Astrocyte of the spinal cord (primary cell): Measurements from ENCODE around the gene PRRT1B.

Experiments
- DNase-seq: peaks from one replicate; pipeline ENCODE4 v3.0.0; 2011; ENCODE audit warnings: low read depth, low spot score
- H3K4me3 ChIP-seq: 2 replicates; pipeline ENCODE4 v1.5.1; 2011; ENCODE audit warnings: low read depth, mild to moderate bottlenecking, low read length, moderate library complexity
- in situ Hi-C: cut with HindIII; loops from 2 replicates; pipeline ENCODE4 v1.10.0; 2017; ENCODE audit warnings: low sequenced_read_pairs
- TF ChIP-seq, protein P1 (sequence below): IDR thresholded peaks from 2 replicates; pipeline ENCODE4 v1.5.1; 2012; ENCODE audit warnings: low read depth, mild to moderate bottlenecking, low read length, inconsistent platforms

PRRT1B gene

DNA sequence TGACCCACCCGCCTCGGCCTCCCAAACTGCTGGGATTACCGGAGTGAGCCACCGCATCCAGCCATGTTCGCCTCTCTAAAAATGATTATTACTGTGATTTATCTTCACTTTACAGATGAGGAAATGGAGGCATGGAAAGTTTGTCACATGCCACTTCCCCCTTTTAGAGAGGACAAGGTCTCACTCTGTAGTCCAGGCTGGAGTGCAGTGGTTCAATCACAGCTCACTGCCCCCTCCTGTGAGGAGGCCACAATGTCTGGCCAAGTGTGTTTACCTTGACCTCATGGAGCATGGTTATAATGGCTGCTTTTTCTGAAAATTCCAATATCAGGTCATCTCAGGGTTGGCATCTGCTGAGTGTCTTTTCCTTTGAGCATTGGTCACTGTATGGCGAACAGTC lies 6.7 kb downstream of the PRRT1B start:
- no peak for DNase-seq
- in situ Hi-C loops = no loop called here
- TF ChIP-seq, protein P1, sequence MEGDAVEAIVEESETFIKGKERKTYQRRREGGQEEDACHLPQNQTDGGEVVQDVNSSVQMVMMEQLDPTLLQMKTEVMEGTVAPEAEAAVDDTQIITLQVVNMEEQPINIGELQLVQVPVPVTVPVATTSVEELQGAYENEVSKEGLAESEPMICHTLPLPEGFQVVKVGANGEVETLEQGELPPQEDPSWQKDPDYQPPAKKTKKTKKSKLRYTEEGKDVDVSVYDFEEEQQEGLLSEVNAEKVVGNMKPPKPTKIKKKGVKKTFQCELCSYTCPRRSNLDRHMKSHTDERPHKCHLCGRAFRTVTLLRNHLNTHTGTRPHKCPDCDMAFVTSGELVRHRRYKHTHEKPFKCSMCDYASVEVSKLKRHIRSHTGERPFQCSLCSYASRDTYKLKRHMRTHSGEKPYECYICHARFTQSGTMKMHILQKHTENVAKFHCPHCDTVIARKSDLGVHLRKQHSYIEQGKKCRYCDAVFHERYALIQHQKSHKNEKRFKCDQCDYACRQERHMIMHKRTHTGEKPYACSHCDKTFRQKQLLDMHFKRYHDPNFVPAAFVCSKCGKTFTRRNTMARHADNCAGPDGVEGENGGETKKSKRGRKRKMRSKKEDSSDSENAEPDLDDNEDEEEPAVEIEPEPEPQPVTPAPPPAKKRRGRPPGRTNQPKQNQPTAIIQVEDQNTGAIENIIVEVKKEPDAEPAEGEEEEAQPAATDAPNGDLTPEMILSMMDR = no peak
- no peak overlapping the region for H3K4me3 ChIP-seq

DNA sequence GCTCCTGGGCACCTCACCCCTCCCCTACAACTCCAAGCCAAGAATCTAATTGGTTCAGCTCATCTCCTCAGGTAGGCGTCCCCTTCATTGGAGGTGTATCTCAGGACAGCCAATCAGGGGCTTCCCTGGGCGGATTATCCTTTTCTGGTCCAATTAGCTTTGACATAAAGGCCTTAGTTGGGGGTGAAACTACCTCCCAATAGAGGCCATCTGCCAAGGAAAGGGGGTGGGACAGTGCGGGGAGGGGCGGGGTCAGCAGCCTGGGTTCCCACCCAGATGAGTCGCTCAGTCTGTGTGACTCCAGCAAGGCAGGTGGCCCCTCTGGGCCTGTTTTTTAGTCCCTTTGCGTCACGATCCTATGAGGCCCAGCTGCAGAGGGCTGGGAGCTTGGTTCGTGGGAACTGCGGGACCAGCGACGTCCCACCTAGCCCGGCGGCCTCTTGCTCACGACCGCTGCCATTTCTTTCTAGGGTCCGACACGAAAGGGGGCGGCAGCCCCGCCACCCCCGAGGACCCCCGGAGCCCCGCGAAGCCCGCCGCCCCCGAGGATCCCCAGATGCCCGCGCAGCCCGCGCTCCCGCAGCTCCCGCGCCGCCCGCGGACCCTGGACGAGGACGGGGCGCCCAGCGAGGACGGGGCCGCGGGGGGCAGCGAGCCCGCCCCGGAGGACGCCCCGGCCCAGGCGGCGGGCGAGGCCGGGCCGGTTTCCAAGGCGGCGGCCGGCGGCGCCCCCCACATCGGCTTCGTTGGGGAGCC lies 8.9 kb downstream of the PRRT1B start:
- in situ Hi-C loops = no loop called here
- TF ChIP-seq, protein P1 = no peak
- no peak for DNase-seq
- H3K4me3 ChIP-seq = no peak overlapping the region

DNA sequence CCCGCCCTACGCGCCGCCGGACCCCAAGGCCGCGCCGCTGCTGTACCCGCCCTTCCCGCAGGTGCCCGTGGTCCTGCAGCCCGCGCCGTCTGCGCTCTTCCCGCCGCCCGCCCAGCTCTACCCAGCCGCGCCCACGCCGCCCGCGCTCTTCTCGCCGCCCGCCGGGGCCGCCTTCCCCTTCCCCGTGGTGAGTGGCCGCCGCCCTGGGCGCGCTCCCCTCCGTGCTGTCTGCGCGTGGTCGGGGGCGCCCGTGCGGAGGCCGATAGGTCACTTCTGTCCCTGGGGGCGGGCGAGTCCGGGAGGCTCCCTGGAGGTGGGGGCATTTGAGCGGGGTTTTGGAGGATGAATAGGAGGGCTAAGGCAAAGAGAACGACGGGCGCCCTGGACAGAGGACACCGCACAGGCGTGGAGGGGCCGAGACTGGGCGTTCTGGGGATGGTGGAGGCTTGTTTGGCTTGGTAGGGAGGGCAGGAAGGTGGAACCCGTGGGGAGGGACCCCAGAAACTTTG lies 9.6 kb downstream of the PRRT1B start:
- no peak for DNase-seq

DNA sequence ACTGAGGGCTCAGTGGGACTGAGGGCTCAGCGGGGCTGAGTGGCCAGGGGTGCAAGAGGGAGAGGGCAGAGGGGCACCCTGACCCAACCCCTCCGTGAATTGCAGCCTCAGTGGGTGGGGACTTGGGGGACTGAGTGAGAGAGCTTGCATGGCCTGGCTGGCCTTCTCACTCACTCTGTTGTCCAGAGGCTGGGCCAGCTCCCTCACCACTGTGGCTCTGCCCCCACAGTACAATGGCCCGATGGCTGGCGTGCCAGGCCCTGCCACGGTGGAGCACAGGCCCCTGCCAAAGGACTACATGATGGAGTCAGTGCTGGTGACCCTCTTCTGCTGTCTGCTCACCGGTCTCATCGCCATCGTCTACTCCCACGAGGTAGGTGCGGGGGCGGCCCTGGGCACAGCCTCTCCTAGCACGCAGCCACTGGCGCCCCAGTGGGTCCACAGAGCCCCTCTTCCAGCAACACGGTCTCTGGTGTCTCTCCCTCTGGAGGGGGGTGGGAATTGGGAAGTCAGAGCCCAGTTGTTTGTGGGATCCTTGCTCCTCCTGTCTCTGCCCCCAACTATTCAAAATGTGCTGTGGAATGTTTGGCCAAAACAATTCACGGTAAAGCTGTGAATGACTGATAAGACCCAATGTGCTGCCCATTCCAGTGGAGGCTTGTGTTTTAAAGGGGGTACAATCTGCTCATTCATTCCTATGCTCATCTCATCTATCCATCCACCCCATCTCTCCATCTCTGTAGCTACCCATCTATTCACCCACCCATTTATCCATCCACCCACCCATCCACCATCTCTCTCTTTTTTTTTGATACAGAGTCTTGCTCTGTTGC lies 10.7 kb downstream of the PRRT1B start:
- no peak overlapping the region for H3K4me3 ChIP-seq
- in situ Hi-C loops = no loop called here
- DNase-seq = no peak
- TF ChIP-seq, protein P1 = no peak

More for the DNA sequence above, 9.6 kb downstream of the PRRT1B start:
- TF ChIP-seq, protein P1 = no peak
- no peak overlapping the region for H3K4me3 ChIP-seq
- in situ Hi-C loops = no loop called here

DNA sequence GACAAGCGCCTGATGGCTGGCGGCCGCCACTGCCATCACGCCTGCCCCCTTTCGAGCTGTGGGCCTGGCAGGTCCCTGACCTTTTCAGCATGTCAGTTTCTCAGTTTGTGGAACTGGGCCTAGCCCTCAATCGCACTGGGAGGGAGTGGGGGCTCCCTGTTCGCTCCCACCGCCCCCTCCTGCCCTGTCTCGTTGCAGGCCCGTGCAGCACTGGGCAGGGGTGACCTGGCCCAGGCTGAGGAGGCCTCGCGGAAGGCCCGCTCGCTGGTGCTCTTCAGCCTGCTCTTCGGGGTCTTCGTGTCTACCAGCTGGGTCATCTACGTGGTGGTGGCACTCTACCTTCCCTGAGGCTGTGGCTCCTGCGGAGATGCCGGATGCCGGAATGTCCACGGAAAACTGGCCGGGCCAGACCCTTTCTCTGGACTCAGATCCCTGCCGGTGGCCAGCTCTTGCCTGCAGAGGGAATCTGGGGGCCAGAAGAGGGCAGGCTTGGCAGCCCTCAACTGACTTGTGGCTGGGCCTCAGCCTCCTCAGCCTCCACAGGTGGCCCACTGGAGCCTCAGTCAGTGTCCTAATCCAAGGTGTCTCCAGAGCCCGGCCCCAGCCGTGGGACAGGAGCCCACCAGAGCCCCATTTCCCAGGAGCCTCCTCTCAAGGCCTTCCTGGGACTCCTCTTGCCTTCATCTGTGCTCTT lies 12.7 kb downstream of the PRRT1B start:
- TF ChIP-seq, protein P1 = no peak
- DNase-seq = no peak
- in situ Hi-C loops = no loop called here
- H3K4me3 ChIP-seq = no peak overlapping the region

DNA sequence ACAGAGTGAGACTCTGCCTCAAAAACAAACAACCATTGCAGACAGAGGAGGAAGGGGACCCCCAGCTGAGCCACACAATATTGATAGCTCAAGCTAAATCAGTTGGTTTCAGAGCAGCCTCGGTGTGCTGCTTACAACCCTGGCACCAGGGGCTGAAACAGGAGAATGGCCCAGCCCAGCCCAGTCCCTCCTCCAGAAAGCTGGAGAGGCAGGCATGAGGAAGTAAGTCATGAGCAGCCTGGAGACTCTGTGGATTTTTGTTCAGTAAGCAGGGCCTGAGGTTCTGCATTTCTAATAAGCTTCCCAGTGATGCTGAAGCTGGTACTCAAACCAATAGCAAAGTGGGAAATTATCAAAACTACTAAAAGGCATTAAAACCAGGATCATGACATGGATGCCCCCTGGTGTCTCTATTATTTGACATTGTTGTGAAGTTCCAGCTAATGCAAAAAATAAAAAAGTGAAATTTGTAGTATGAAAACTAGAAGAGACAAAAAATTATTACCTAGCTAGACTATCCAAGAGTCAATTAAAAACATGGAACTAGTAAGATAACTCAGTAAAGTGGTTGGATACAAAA lies 14.2 kb downstream of the PRRT1B start:
- TF ChIP-seq, protein P1 = no peak
- no peak for DNase-seq
- H3K4me3 ChIP-seq = no peak overlapping the region
- in situ Hi-C loops = no loop called here
